Suprapubic skin (tissue), 4 donors: ENCODE results near the gene RAB5IF.

Experiments used
- EP300 ChIP-seq: sonication (generic); formaldehyde crosslinking; IDR thresholded peaks from one replicate; pipeline ENCODE4 v1.6.1; 2017; ENCODE audit warnings: antibody characterized with exemption
- POLR2A ChIP-seq, 2 donors: fragments of 450-650 bp; IDR thresholded peaks; one replicate each; pipeline ENCODE4 v1.6.1; 2017; ENCODE audit warnings: antibody characterized with exemption in 2 of 2, mild to moderate bottlenecking in 2 of 2, moderate library complexity in 2 of 2
- POLR2AphosphoS5 ChIP-seq, 3 donors: sonication (generic); formaldehyde crosslinking; IDR thresholded peaks; one replicate each; pipeline ENCODE4 v1.6.1; 2017; ENCODE audit warnings: antibody characterized with exemption in 3 of 3

- no peak for TF ChIP-seq POLR2A (IDR thresholded peaks at IDR 0.05)
- TF ChIP-seq POLR2AphosphoS5 (IDR thresholded peaks at IDR 0.05): no peak
- no peak for TF ChIP-seq EP300
These were observed 28.8 kb downstream of the RAB5IF start for GRCh38 chr20:36634342-36634741.
